Natural killer cell (primary cell): ENCODE results near the gene NTNG2. TPM values are rescaled to one million over a fixed set of nuclear protein-coding genes. Genes with fewer than 3 reads are reported as not detected.

ENCODE experiments used
- ATAC-seq, 3 donors: fragments of 150-1000 bp in 2 of 3; fragments of 200-7000 bp in 1 of 3; cut with Tn5 transposase; 1 replicate in 1 of 3; 2 replicates in 2 of 3; pipeline ENCODE4 v1.10.0; 2021; ENCODE audit warnings: mild to moderate bottlenecking in 2 of 3, moderate library complexity in 2 of 3
- DNase-seq, 2 donors: peaks; one replicate each; pipeline versions ENCODE4 v3.0.0 to v3.0.0-alpha.2; 2013 to 2021; ENCODE audit warnings: mixed read lengths in 1 of 2
- H3K27ac ChIP-seq: one replicate; pipeline ENCODE4 v1.5.1; 2013; ENCODE audit warnings: mild to moderate bottlenecking, low read length
- H3K27me3 ChIP-seq: one replicate; pipeline ENCODE4 v1.6.1; 2013; ENCODE audit warnings: low read length; ENCODE audit not compliant: control insufficient read depth, insufficient read depth
- H3K36me3 ChIP-seq: one replicate; pipeline ENCODE4 v1.6.1; 2013; ENCODE audit warnings: low read length; ENCODE audit not compliant: control insufficient read depth, insufficient read depth
- H3K4me1 ChIP-seq: one replicate; pipeline ENCODE4 v1.6.1; 2013; ENCODE audit warnings: low read length; ENCODE audit not compliant: control insufficient read depth, insufficient read depth
- H3K4me3 ChIP-seq: one replicate; pipeline ENCODE4 v1.5.1; 2013; ENCODE audit warnings: low read length
- H3K9me3 ChIP-seq: one replicate; pipeline ENCODE4 v1.6.1; 2013; ENCODE audit warnings: low read length; ENCODE audit not compliant: control insufficient read depth, insufficient read depth
- H3K27ac Mint-ChIP-seq, 2 donors: one replicate each; pipeline ENCODE4 v1.8.0; 2022; ENCODE audit warnings: mild to moderate bottlenecking in 2 of 2, mixed read lengths in 2 of 2, moderate library complexity in 1 of 2
- H3K27me3 Mint-ChIP-seq, 2 donors: one replicate each; pipeline ENCODE4 v1.8.0; 2022; ENCODE audit warnings: low read depth in 2 of 2, mixed read lengths in 2 of 2
- H3K36me3 Mint-ChIP-seq: one replicate; pipeline ENCODE4 v1.8.0; 2022; ENCODE audit warnings: mixed read lengths
- H3K4me1 Mint-ChIP-seq, 2 donors: one replicate each; pipeline ENCODE4 v1.8.0; 2022; ENCODE audit warnings: mixed read lengths in 2 of 2
- H3K4me3 Mint-ChIP-seq: one replicate; pipeline ENCODE4 v1.8.0; 2022; ENCODE audit warnings: mild to moderate bottlenecking, moderate library complexity, mixed read lengths
- H3K9me3 Mint-ChIP-seq, 2 donors: one replicate each; pipeline ENCODE4 v1.8.0; 2022; ENCODE audit warnings: mixed read lengths in 2 of 2
- CTCF ChIP-seq: fragments of 200-600 bp; IDR thresholded peaks from one replicate; pipeline ENCODE4 v1.8.0; 2022; ENCODE audit warnings: antibody characterized with exemption
- WGBS: methylation state at CpG from one replicate; pipeline ENCODE4 v1.1.7; 2013; ENCODE audit warnings: missing lambda C conversion rate; ENCODE audit not compliant: insufficient coverage; 5-methylcytosine and 5-hydroxymethylcytosine counted together
- intact Hi-C: fragments of 100-400 bp; cut with micrococcal nuclease; formaldehyde crosslinking; loops from one replicate; pipeline ENCODE4 v1.14.2; 2022
- total RNA-seq, 4 donors: library from RNA; stranded (reverse); fragments of 120-200 nt in 1 of 4; gene quantifications; one replicate each; pipeline versions ENCODE4 v1.2.3 to v1.2.4, GENCODE V29; 2013 to 2022

NTNG2 gene
- total RNA-seq, 3 donors from 2014 or later (not counting 1 experiment from before 2014, with no cell fraction given): 23.4 to 67.2 (median 32.6) TPM

DNA sequence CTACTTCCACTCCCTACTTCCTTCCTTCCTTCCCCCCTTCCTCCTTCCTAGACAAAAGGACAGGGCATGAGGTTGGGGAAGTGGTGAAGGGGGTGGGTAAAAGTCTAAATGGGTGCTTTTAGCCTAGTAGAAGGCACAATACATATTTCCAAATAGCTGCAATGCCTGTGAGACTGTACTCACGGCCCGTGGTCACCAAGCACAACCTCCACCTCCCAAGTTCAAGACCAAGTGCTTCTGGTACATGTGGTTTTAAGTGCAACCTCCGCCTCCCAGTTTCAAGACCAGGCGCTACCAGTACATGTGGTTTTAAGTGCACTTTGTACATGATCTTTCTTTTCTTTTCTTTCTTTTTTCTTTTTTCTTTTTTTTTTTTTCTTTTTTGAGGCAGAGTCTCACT lies 14.5 kb upstream of the NTNG2 start:
- TF ChIP-seq CTCF: no peak
- intact Hi-C loops: no loop called here
- no peaks in the 10 kb centered on the region for H3K9me3 Mint-ChIP-seq
- peak overlapping the region in 1 of 2 donors; percentile 60 for H3K27ac Mint-ChIP-seq
- peak; percentile 64 to 90 (median 71) for ATAC-seq
- H3K4me1 Mint-ChIP-seq: peaks cover 23 to 33% of the 10 kb centered on the region in 2 donors
- no peaks in the 10 kb centered on the region for H3K36me3 Mint-ChIP-seq
- WGBS: 13% methylated on average over 4 of the region's 4 CpGs
- Histone ChIP-seq H3K36me3 (no peaks in the 10 kb centered on the region), H3K9me3 (no peaks in the 10 kb centered on the region), H3K27me3 (peaks cover 5% of the 10 kb centered on the region), H3K4me1 (peaks cover 15% of the 10 kb centered on the region), H3K27ac (no peak overlapping the region), H3K4me3 (no peak overlapping the region)
- H3K4me3 Mint-ChIP-seq: peak overlapping the region; percentile 69
- peak in 1 of 2 donors; percentile 26 for DNase-seq
- peaks cover 27 to 30% of the 10 kb centered on the region in 2 donors for H3K27me3 Mint-ChIP-seq

GRCh38 chr9:132147839-132148238 lies 14.0 kb upstream of the NTNG2 start:
- no peak overlapping the region for H3K4me3 ChIP-seq
- H3K27ac ChIP-seq: no peak overlapping the region
- H3K27me3 ChIP-seq: peaks cover 5% of the 10 kb centered on the region
- Mint-ChIP-seq H3K27ac (peak overlapping the region in 1 of 2 donors; percentile 60), H3K9me3 (no peaks in the 10 kb centered on the region), H3K36me3 (no peaks in the 10 kb centered on the region), H3K4me3 (peak overlapping the region; percentile 69), H3K4me1 (peaks cover 23 to 31% of the 10 kb centered on the region in 2 donors), H3K27me3 (peaks cover 26 to 27% of the 10 kb centered on the region in 2 donors)
- intact Hi-C loops: no loop called here
- peaks cover 15% of the 10 kb centered on the region for H3K4me1 ChIP-seq
- TF ChIP-seq CTCF: no peak
- H3K36me3 ChIP-seq: no peaks in the 10 kb centered on the region
- 79% methylated on average over 6 of the region's 8 CpGs for WGBS
- no peaks in the 10 kb centered on the region for H3K9me3 ChIP-seq
- DNase-seq (no peak), ATAC-seq (no peak)

- H3K36me3 ChIP-seq: no peaks in the 10 kb centered on the region
- TF ChIP-seq CTCF: no peak
- no peaks in the 10 kb centered on the region for H3K9me3 ChIP-seq
- H3K27me3 ChIP-seq: peaks cover 5% of the 10 kb centered on the region
- H3K27me3 Mint-ChIP-seq: peaks cover 21 to 26% of the 10 kb centered on the region in 2 donors
- H3K4me1 ChIP-seq: peaks cover 15% of the 10 kb centered on the region
- H3K27ac Mint-ChIP-seq: no peak overlapping the region
- no peaks in the 10 kb centered on the region for H3K9me3 Mint-ChIP-seq
- H3K4me3 Mint-ChIP-seq: no peak overlapping the region
- no peak overlapping the region for H3K27ac ChIP-seq
- intact Hi-C loops: no loop called here
- no peaks in the 10 kb centered on the region for H3K36me3 Mint-ChIP-seq
- DNase-seq (no peak), ATAC-seq (no peak)
- no peak overlapping the region for H3K4me3 ChIP-seq
- WGBS: 70% methylated on average over 10 of the region's 10 CpGs
- H3K4me1 Mint-ChIP-seq: peaks cover 23 to 29% of the 10 kb centered on the region in 2 donors
Observed at GRCh38 chr9:132150256-132150655, 11.6 kb upstream of the NTNG2 start.

DNA sequence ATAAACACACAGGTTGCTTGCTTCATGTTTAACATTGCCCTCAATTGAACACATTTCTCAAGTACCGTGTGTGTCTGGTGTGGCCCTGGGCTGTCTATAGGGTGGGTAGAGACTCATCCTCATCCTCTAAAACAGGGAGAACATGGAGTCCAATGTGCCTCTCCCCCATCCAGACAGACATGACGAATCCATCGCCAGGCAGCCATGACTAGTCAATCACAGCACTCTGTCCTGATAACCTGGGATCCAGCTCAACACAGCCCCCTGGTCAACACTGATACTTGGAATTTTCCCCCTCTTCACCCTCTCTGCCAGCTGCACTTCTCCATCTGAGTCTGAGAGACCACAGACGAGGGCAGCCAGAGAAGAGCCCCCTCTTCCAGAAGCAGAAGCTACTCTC lies 10.7 kb upstream of the NTNG2 start:
- Histone ChIP-seq H3K9me3 (no peaks in the 10 kb centered on the region), H3K36me3 (no peaks in the 10 kb centered on the region), H3K4me1 (peaks cover 15% of the 10 kb centered on the region), H3K4me3 (no peak overlapping the region), H3K27ac (no peak overlapping the region), H3K27me3 (peaks cover 5% of the 10 kb centered on the region)
- no peak overlapping the region for H3K4me3 Mint-ChIP-seq
- no peaks in the 10 kb centered on the region for H3K9me3 Mint-ChIP-seq
- no peak overlapping the region for H3K27ac Mint-ChIP-seq
- peaks cover 23 to 29% of the 10 kb centered on the region in 2 donors for H3K4me1 Mint-ChIP-seq
- intact Hi-C loops: no loop called here
- ATAC-seq: no peak
- no peak for TF ChIP-seq CTCF
- H3K36me3 Mint-ChIP-seq: no peaks in the 10 kb centered on the region
- no peak for DNase-seq
- peaks cover 19 to 22% of the 10 kb centered on the region in 2 donors for H3K27me3 Mint-ChIP-seq
- WGBS: 85% methylated on average over 3 of the region's 4 CpGs
